HG03521 (cell line): Measurements from ENCODE around the gene SLC22A23.

Experiments
- ATAC-seq: cut with Tn5 transposase; IDR thresholded peaks from one replicate; pipeline ENCODE4 v1.9.1; 2021; ENCODE audit warnings: mild to moderate bottlenecking, moderate library complexity; ENCODE audit not compliant: unreplicated experiment

The SLC22A23 gene, protein sequence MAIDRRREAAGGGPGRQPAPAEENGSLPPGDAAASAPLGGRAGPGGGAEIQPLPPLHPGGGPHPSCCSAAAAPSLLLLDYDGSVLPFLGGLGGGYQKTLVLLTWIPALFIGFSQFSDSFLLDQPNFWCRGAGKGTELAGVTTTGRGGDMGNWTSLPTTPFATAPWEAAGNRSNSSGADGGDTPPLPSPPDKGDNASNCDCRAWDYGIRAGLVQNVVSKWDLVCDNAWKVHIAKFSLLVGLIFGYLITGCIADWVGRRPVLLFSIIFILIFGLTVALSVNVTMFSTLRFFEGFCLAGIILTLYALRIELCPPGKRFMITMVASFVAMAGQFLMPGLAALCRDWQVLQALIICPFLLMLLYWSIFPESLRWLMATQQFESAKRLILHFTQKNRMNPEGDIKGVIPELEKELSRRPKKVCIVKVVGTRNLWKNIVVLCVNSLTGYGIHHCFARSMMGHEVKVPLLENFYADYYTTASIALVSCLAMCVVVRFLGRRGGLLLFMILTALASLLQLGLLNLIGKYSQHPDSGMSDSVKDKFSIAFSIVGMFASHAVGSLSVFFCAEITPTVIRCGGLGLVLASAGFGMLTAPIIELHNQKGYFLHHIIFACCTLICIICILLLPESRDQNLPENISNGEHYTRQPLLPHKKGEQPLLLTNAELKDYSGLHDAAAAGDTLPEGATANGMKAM

DNA sequence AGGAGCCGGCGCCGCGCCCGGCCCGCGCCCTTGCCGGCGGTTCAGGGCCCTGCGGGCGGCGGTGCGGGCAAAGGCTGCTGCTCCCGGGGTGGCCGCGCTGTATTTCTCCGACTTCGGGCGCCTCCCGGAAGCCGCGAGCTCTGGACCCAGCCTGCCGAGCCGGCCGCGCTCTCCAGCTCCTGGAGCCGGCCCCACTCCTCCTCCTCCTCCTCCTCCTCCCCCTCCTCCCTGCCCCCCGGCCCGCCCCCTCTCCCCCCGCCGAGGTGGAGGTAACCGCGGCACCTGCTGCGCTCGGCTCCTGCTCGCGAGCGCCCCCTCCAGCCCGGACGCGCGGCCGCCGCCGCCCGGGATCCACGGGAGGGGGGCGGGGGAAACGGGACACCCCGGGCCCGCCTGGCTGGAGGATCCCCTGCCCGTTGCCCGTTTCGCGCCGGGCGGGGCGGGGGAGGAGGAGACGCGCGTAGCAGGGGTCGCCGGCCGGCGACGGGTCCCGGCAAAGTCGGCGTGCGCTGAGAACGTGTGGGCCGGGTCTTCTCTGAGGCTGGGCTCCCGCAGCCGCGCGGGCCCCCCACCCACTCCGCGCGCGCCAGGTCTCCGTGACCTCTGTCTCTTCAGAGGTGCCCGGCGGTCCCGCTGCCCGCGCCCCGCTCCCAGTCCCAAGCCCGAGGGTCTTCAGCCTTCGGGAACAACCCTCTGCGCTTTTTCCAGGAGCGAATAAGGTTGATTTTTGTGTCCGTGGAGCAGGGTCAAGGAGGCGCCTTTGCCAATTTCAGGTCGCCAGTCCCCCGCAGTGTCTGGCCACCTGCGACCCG is at the start of gene SLC22A23:
SLC22A23 (minus strand) TSS at position 153 of the 812 bp plus-strand sequence. CDS start 491 bp downstream, outside the sequence.
- ATAC-seq, result no peak

DNA sequence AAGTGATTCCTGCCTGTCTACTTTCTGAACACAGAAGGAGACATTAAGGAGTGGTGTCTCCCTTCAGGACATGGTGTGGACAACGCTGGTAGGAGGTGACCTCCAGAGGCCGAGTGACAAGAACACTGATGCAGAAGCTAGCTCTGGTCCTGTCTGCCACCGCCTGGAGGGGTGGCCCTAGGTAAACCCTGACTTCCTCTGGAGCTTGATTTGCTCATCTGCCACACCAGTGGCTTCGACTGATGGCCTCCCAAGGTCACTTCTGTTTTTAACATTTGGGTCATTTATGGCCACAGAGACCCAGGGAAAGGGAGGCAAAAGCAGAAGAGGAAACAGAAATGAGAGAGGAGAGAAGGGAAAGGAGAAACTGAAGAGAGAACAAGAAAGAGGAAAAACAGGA is 49.4 kb upstream of the SLC22A23 start:
- no peak for ATAC-seq

DNA sequence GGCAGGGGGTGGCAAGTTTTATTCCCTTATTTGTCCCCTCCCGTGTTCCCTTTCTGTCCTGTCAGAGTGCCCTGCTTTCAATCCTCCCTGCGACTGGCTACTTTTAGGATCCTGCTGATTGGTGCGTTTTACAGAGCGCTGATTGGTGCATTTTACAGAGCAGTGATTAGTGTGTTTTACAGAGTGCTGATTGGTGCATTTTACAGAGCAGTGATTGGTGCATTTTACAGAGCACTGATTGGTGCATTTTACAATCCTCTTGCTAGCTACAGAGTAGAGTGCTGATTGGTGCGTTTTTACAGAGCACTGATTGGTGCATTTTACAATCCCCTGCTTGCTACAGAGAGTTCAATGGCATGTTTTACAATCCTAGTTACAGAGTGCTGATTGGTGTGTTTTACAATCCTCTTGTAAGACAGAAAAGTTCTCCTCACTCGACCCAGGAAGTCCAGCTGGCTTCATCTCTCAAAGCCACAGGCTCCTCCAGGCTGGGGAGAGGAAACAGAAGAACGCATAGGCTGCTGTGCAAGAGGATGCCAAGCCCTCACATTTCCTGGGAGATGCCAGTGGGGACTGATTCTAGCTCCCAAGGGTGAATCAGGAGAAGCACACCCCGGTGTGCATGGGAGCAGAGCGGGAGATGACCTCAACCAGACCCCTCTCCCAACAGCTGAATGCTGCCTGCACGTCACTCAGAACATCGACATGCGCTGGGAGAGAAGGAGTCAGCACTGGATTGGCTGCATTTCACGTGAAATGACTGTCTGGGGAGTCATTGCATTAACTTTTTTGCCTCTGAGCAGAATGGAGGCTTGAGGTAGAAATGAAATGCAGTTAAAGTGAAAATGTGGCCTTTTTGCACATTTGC is 48.3 kb upstream of the SLC22A23 start:
- ATAC-seq, result no peak

DNA sequence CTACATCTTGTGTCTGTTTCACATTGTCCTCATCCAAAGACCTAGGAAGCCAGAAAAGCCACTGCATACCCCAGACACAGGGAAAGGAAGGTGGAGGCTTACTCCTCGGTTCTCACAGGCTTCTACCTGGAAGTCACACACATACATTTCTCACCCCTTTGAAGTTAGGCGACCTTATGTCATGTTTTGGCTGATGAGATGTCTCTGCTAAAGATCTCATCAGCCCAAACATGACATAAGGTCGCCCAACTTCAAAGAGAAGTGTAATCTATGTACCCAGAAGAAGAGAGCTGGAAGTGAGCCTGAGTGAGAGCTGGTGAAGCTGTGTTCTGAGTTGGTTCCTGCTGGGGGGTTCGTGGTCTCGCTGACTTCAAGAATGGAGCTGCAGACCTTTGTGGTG is 47.5 kb upstream of the SLC22A23 start:
- ATAC-seq, result no peak

DNA sequence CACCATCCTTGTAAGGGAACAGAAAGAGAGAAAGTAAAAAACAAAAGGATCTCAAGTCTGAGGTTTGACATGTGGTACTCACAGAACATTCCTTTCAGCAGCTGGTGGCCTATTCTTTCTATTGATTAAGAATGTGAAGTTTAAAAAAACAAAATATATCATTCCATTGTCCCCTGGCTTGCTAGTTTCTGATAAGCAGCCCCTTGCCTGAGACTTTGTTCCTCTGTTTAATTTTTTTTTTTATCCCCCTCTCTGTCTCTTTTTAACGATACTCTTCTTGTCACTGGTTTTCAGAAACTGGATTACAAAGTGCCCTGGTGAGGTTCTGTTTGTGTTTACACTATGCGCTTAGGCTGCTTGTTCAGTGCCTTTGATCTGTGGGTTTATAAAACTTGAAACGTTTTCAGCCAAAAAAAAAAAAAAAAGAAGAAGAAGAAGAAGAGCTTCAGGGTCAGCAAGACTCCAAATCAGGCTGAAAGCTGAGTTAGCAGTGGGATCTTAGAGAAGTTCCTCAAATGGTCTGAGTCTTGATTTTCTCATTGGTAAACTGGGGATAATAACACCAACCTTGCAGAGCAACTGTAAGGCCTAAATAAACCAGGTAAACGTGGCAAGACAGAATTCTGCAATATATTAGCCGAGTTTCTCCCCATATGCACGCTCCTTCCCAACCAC is 45.1 kb upstream of the SLC22A23 start:
- no peak for ATAC-seq

DNA sequence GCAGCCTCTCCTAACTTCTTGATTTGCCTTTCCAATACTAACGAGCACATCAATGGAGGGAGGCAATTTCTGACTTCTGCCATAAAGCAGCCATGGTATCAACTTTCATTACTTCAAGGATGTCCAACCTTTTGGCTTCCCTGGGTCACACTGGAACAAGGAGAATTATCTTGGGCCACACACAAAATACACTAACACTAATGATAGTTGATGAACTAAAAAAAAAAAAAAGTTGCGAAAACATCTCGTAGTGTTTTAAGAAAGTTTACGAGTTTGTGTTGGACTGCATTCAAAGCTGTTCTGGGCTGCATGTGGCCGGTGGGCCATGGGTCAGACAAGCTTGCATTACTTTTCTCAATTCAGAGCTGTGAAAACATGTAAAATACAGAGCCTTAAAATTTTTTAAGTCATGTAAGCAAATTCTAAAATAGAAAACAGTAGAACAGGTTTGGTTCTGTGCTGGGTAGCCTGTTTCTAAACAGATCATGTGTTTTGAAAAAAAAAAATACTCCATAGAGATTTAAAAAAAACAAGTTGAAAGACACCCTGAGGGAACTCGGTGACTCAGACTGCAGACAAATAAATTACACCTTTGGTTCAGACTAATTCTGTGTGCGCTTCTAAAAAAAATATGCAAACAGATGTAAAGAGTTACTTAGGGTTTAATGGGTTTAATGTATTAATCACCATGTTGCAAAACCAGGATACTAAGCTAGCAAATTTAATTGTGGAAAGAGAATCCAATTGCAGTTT is 43.6 kb upstream of the SLC22A23 start:
- ATAC-seq, result no peak

DNA sequence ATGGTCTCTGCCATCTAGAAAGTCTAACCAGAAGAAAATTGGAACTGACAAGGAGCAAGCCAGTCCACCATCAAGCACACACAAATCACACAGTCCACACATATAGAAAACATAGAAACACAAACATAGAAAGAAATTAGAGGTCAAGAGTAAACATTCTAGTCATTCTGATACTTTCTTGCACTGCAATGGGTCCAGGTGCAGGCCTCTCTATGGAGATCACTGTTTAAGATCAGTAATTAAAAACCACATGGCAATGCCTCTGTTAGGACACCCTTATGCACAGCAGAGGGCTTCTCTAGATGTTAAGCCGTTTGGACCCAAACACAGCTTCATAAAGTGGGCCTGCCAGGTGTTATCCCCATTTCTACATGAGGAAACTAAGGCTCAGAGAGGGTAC is 42.8 kb upstream of the SLC22A23 start:
- no peak for ATAC-seq

DNA sequence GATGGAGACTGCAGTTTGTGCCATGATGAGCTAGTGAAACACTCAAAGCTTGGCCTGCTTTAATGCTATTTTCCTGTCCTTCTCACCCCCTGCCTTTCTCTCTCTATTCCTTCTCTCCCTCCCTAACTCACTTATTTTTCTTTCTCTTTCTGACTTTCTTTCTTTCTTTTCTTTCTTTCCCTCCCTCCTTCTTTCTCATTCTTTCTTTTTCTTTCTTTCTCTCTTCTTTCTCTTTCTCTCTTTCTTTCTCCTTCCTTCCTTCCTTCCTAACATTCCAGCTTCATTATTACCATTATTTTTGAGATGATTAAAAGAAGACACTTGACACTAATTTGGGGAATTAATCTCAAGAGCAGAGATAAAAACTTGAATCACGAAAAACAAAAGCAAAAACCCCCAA is 39.5 kb upstream of the SLC22A23 start:
- ATAC-seq, result no peak

DNA sequence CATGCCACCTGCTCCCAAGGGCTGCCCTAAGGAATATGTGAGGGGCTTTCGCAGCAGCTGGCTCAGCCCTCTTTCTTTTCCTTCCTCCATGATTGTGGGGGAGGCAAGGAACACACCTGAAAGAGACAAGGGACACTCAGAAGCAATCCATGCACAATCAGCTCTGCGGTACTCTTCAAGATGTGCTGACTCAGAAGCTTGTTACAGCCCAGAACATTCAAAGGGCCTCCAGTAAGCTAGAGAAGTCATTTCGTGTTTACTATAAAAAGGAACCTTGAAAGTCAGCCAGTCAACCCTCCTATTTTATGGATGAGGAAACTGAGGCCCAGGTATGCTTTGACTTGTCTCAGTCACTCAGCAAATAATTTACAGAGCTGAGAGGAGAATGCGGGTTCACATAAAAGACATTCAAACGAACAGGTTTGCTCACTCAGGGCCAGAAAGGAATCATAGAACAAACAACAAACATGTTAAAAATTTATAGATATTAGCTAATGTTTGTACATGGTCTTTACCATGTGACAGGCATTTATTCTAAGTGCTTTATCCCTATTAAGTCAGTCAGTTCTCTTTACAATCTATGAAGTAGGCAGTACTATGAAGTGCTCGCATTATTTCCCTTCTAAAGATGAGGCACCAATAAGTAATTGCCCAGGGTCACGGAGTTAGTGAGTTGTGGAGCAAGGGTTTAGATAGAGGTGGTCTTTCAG is 37.7 kb upstream of the SLC22A23 start:
- ATAC-seq, result no peak

DNA sequence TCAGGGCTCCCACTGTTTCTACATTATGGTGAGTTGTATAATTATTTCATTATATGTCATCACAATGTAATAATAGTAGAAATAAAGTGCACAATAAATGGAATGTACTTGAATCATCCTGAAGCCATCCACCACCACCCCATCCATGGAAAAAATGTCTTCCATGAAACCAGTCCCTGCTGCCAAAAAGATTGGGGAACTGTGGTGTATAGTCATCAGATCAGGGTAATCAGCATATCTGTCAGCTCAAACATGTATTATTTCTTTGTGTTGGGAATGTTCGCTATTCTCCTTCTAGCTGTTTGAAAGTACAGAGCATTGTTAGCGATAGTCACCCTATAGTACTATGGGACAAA is 33.8 kb upstream of the SLC22A23 start:
- no peak for ATAC-seq

DNA sequence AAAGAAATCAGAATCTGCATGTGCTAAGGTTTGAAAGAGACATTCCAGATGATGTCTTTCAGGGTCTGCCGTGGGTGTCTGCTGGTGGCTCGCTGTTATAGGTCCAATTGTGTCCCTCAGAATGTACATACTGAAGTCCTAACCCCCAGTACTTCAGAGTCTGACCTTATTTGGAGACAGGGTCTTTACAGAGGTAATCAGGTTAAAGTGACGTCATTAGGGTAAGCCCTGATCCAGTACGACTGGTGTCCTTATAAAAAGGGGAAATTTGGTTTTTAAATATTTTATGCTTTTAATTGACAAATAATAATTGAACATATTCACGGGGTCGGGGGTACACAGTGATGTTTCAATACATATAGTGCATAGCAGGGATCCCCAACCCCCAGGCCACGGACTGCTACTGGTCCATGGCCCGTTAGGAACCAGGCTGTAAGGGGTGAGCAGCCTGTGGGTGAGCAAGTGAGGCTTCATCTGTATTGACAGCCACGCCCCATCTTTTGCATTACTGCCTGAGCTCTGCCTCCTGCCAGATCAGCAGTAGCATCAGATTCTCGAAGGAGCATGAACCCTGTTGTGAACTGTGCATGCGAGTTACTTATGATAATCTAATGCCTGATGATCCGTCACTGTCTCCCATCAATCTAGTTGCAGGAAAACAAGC is 33.2 kb upstream of the SLC22A23 start:
- ATAC-seq, result no peak

DNA sequence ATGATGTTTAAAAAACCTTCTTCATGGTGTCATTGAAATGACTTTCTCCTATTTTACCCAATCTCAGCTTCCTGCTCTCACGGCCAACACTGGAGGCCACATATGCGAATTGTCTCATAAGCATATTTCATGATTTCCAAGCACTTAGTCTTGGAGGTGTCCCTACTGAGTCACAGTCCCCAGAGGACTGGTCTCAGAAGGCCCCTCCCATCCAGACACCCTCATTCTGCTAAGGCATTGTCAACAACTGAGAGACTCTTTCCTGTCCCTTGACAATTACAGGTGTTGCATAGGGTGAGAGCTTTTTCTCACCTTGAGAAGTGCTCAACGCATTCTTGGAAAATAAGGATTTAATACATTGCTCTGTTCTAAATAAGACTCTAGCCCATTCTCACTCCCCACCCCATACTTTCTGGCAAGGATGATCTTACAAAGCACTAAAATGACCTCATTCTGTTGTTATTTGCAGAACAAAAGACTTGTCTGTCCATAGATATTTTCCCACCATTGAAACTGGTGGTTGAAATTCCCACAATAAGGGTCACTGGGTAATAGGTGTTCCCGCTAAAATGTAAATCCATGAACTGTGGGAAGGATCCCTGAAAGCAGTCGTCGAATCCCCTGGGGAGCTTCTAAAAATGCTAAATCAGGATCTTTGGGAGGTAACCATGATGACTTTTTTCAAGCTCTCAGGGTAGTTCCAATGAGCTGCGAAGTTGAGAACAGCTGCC is 32.3 kb upstream of the SLC22A23 start:
- no peak for ATAC-seq

DNA sequence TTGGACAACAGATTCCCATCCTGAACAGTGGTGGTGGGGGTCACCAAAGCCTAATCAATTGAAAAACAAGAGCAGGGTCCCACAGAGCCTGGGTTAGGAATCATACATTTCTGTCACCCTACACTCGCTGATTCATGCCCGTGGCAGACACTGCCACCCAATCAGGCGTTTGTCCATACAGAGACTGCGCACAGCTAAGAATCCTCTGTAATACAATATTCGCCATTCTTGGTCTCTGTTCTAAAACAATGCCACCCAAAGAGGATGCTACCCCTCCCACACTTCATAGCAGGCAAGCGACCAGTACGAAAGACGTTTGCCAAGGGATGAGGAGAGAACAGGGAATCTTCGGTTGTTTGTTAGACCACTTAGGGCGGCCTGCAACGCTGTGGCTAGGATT is 28.1 kb upstream of the SLC22A23 start:
- no peak for ATAC-seq

DNA sequence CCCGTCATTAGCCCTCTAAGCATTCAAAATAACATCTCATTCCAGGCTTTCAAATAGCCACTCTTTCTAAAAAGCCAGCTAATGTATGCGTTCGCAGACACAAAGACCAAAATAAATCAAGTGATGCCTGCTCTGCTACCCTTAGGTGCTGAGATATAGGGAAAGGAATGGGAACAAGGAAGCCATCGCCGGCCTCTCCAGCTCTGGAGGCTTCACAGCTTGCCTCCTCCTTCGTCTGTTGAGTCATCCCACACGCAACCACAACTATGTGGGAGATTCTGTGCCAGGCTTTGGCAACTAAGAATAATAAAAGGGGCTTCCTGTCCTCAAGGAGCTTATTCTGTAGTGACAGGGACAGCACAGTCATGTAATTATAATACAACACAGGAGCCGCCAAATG is 27.3 kb upstream of the SLC22A23 start:
- ATAC-seq, result no peak

DNA sequence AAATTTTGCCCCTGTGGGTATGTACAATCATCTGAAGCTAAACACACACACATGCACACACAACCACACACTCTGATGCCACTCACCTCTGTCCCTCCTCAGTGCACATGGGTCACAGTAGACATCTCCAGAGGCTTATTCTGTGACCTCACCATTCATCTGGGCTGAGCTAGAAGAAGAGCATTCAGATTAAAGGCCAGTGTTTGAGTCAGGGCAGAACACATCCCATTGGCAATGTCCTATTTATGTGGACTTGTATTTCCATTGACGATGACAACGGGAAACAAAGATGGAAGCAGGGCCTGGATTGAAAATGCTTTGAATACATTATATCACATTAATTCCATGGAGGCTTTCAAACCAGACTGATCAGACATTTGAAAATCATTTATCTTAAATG is 26.8 kb upstream of the SLC22A23 start:
- ATAC-seq, result no peak

DNA sequence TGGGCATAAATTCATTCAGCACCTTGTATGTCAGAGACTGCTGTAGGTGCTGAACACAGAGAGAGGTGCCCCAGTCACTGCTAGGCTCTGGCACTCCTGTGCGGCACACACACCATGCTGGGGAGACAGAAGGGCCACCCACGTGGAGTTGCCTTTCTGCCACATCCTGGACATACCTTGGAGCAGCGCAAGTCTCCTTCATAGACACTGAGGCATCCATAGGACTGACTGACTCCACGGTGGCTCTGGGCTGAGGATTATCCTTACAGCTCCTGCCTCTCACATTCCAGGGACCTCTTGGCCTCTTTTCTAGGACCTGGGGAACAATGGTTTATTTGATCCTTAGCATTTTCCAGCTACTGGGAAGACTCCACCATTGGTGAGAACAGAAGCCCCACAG is 26.0 kb upstream of the SLC22A23 start:
- ATAC-seq, result no peak

DNA sequence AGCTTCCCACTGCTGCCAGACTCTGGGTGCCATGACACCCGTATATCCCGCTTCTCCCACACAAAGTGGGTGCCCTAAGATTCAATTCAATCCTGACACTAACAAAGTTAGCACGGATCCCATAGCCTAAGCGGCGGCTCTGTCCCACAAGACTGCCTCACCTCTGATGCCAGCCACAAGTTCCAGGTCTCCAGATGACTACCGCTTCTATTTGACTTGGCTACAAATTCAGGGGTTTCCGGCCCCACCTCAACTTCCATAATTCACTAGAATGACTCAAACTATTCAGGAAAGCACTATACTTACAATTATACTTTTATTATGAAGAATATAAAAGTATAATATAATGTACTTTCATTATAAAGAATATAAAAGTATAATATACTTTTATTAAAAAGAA is 24.8 kb upstream of the SLC22A23 start:
- ATAC-seq, result no peak

DNA sequence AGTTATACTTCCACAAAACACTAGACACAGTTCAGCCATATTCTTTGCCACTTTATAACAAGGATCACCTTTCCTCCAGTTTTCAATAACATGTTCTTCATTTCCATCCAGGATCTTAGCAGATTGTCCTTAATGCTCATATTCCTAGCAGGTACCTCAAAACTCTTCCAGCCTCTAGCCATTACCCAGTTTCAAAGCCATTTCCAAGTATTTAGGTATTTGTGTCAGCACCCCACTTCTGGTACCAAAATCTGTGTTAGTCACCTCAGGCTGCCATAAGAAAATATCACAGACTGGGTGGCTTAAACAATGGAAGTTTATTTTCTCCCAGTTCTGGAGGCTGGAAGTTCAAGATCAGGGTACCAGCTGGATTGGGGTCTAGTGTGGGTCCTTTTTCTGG is 23.2 kb upstream of the SLC22A23 start:
- ATAC-seq, result no peak
